ENCODE results near the gene ETS1.
A peak's percentile ranks its signal among the peaks of the same experiment; 100 is the strongest.

The ETS1 gene

DNA sequence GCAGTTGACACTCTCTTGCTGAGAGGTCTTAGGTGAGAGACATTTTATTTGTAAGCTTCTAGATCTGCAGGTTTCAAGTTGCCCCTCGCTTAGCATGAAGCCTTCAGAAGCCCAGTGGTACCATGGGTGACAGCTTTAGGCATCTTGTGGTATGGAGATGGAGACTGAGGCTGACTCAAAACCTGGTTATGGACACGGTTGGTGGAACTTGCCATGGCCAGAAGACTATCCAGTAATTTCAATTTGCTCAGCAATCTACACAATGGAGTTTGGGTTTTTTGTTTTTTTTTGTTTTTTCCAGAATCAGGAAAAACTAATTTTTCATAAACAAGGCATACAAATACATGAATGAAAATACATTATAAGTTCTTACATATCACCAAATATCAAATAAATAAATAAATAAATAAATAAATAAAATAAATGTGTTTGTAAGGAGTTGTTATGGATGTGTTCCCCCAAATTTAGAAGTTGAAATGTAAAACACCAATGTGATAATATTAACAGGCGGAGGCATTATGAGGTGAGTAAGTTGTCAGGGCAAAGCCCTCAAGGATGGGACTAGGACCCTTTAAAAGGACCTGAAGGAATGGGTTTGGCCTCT, 22.6 kb downstream of the ETS1 start:
- no peak for DNase-seq

DNA sequence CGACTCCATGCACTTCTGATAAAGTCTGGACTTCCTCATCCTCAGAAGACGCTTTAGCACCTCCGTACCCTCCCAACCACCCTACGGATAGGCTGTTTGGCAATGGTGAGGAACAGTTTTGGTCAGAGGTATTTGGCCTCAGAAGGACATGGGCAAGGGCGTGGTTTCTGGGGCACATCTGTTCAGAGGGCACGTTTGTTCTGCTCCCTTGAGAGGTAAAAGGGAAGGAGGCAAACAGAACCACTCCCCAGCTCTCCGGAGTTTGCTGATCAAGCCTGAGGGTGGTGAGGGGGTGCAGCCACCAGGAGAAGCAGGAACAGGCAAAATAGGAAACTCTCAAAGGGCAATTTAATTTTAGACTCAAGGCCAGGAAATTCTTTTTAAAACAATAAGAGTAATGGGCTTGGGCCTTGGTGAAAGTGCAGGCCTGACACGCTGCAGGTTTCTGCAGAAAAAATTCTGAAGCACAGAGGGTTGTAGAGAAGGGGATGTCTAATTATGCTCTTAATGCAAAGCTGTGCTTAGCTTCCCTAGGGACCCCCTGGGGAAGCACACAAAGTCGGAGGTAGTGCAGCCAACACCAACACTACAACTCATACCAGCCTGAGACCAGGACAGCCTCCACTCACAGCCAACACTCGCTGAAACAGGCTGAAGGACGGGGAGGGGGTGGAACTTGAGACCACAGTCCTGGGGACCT, 23.3 kb downstream of the ETS1 start:
- DNase-seq, result no peak

DNA sequence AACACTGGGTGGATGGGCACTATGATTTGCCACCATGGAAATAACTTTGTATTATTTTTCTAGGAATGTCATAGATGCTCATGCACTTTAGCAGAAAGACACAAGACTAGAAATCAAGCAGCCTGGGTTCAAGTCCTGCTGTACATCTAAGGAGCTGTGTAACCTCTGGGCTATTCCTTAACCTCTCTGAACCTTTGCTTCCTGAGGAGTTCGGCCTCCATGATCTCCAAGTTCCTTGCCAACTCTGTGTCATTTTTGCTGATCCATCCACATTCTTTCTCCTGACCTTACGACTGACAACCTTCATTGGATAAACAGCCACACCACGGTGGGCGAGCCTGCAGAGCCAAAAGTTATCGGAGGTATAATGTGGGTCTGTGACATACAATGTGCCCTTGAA, 24.1 kb downstream of the ETS1 start:
- no peak for DNase-seq

DNA sequence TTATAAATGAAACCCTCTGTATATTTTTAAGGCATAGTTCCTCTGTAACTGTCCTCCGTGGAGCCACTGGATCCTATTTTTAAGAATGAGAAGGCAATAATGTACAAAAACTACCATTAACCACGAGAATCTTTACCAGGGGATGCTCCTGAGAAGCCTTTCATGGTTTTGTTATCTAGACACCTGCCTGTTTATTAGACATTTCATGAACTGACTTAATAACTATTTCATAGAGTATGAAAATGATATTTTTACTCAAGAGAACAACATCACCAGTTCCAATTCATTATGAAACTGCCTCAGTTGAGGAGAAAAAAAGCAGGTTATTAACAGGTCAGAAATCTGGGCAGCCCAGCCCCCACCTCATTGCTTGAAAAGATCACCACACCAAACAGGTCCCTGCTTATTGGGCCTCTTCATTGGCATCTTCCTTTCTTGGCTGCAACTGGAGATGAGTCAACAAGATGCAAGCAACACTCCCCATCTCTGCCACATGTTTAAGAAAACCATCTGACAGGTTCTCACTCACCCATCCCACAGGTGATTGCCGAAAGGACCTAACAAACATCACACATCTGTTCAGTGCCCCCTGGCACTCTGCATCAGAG, 27.8 kb downstream of the ETS1 start:
- no peak for DNase-seq

DNA sequence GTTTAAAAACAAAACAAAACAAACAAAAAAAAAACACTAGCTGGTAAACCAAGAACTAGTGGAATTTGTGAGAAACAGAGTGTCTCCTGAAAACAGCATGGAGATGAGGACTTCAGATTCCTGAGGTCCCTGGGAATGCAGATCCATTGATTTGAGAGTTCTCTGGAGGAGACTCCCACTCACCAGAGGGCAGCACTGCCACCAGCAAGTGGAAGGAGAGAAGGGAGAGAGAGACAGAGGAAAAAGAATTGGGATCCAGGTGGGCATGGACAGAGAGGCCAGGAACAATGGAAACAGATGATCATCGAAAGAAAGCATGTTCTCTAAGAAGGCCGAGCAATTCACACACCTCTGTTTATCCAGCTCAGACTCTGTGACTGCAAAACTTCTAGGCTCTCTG, 31.8 kb downstream of the ETS1 start:
- no peak for DNase-seq

DNA sequence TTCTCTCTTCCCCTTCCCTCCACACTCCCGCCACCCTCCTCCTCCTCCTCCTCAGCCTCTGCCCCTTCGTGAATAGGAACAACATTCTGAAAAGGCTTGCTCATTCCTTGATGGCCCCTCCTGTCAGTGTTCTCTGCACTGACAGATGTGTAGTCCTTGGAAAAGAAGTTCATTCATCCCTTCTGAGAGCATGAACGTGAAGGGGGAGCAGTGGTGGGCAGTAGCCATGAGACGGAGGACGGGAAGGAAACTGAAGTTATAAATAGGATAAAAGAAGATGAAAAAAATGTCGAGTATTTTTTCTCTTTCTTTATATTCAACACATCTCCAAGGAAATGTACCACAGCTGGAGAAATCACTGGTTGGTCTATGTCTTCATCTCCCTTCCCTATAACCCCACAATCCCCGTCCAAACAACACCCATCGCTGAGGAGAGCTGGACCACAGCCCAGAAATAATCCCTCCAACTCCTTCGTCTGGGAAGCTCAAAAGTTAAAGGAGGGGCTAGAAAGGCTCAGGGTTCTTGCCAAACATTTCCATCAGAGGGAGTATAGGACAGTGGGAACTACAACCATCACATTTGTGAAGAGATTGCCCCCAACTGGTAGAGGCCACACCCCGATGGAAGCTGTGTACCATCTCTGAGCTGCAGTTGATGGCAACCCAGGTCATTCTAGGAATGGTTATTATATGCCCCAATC, 33.5 kb downstream of the ETS1 start:
- no peak for DNase-seq

DNA sequence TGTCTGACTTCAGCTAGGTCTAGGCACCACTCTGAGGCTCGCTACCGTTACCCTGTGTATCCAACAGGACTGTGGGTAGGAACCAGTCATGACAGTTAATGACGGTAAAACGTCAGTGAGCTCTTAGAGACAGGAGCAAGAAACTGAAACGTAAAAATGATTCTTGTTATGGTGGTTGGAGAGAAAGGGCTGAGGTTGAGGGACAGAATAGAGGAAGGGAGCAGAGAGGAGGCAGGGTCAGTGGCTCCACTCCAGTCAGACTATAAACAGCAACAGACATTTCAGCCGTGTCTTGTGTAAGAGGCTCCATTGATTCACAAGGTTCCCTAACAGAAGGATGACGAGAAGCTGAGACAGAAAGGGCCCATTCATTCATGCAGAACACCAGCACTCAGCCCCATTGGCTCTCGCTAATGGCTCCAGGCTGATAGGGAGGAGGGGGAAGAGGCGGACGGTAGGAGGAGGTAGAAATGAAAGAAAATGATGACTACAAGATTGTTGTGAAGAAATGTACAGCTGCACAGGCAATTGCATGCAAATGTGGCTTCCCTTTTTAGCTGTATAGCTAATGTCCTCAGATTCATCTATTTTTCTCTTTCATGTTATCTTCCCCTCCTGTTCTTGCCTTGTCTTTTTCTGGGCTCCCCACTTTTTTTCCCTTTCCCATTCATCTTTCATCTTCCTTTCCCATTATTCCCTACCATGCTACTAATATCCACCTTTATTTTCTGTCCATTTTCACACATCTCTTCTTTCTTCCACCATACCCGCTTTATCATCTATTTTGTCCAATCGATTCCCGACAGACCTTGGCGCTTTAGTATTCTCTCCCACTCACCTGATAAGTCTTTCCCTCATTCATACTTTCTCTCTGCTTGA, 34.3 kb downstream of the ETS1 start:
- no peak for DNase-seq

DNA sequence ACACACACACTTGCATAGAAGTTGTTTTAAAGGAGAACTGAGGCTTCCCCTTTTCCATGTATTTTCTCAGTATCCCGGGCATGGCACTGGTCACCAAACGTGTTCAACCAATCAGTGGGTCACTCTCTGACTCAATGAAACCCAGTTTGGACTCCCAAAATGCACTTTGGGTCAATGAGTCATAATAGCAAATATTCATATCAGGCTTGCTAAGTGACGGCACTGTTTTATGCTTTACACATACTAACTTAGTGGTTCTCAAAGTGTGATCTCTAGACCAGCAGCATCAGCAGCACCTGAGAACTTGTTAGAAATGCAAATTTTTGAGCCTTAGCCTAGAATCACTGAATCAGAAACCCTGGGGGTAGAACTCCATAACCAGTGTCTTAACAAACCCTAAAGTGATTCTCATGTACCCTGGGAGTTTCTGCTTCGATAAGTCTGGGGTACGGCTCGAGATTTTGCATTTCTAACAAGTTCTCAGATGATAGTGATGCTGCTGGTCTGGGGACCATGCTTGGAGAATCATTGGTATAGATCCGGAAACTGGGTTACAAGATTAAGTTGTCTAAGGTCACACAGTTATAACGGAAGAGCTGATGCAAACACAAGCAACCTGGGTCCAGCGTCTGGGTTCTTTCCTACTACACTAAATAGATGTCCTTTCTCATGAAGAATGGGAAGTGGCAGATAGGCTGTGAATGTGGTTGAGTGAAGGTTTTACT, 35.6 kb downstream of the ETS1 start:
- no peak for DNase-seq

DNA sequence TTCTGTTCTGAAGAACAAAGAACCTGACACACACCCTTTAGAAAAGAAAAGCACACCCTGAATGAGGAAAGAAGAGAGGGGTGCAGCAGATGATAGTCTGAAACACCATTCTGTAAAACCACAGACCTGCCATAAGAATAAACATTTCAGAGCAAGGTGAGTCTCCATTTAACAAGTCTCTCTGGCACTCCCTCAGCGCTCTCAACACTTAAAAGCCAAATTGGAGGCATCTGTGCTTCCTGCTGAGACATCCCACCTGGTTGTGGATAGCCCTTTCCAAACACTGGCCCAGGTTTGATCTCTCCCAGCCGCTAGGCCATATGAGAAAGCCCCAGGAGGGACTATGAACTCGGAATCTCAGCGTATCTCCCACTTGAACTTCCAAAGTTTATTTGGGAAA, 36.3 kb downstream of the ETS1 start:
- DNase-seq, result no peak

DNA sequence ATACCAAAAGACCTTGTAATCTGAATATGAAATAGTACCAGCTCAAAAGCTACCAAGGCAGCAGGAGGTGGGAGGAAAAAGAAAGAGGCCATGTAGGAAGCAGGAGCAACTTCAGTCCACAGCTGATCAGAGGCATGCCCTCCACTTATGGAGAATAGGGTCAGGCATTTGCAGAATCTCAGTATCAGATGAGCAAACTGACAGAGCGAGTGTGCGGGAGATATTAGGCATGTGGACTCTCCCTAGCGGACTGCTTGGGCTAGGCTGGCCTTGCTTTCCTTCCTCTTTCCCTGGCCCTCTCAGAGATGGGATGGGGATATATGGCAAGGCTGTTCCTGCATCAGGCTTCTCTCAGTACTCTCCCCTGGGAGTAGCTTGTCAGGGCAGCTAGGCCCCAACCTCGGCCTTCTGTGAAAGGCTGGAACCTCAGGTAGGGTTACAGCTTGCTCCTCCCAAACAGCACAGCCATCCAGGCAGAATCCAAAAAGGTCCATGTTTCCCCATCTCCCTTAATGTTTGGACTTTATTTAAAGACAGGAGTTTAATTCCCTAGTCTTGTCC, 37.0 kb downstream of the ETS1 start:
- no peak for DNase-seq

DNA sequence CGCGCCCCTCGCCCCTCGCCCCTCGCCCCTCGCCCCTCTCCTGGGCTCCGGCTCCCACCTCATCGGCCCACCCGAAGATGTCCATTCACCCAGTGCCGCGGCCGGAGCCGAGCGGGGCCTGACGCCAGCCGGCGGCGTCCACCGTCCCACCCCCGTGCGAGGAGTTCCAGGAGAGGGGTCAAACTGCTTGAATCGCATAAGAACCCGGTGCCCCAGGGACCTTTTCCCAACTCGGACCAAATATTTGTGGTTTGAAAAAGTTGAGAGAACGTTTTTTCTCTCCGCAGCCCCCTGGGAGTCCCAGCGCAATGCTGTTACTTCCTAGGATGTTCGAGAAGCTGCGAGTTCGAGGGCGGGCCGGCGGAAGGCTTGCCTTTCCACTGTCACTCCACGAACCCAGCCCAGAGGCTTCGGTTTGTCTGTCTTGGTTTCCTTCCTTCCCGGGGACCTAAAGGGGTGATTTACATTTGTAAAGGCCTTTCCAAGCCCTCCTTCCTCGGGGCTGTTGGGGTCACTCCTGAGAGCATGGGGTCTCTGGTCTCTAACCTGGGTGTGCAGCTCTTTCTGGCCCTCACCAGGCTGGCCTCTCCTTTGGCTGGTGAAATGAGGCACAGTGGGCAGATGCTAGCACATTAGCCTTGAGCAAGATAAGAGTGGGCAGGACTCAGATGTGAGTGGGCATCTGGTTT, 38.0 kb downstream of the ETS1 start:
- DNase-seq, result no peak

DNA sequence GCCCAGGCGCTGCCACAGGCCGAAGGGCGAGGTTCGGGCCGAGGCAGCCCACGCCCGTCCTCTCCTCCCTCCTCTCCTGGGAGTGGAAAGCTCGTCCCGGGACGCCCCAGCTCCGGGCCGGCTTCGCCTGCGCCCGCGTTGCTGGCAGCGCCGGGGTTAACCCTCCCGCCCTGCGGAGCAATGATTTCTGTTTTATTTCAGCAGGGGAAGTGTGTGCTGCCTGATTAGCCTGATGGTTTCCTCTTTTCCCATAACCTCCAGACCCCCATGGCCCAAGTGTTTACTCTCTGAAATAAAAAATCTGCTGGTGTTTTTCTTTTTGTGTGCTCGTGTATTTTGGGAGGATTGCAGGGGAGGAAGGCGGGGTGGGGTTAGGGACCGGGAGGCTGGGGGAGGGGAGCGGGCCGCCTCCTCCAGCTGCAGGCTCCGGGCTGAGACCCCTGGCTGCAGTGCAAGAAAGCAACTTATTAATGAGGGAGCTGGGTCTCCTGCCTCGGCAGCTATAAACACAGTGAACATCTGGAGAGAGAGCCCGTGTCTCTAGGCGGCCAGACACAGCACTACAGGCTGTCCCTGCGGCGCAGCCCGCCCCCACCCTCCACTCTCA, 38.6 kb downstream of the ETS1 start:
- DNase-seq, result no peak

DNA sequence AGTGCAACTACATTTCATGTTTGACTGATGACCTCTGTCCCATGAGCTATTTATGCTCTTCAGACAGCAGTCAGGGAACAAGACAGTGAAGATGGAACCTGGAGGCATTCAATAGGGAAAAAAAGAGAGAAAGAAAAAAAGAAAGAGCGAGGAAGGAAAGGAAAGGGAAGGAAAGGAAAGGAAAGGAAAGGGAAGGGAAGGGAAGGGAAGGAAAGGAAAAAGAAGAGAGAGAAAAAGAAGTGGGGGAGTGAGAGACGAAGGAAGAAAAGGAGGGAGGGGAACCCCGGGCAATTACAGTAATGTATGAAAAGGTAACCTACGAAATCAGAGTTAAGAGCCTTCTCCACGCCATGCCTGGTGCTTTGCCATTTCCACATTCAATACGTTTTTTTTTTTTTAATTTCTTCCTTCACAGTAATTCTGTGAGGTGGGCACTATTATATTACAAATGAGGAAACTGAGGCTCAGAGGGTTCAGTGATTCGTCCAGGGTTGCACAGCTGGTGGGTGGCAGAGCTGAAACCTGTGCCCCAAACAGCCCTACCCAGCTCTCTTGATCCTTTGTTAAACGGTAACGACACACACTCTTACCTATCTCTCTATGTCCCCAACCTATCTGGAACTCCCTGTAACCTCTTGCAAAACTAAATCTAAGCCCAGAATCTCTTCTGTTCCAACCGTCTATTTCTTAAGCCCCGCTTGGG, 39.3 kb downstream of the ETS1 start:
- no peak for DNase-seq

DNA sequence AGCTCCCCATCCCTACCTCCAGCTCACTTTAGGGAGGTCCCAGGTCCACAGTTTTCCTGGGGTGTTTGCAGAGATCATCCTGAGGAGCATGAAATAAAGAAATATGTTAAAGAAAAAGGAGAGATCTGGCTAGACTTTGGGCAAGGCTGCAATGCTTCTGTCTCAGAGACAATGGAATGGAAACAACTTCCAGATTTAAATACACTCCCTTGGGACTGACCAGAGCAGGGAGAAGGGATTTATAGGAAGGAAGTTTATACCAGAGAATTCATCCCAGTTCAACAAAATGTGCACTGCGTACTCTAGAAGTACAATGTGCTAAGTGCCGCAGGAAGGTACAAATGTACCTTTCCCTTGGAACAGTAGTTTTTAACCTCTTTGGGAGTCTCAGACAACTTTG, 40.4 kb downstream of the ETS1 start:
- DNase-seq, result no peak

DNA sequence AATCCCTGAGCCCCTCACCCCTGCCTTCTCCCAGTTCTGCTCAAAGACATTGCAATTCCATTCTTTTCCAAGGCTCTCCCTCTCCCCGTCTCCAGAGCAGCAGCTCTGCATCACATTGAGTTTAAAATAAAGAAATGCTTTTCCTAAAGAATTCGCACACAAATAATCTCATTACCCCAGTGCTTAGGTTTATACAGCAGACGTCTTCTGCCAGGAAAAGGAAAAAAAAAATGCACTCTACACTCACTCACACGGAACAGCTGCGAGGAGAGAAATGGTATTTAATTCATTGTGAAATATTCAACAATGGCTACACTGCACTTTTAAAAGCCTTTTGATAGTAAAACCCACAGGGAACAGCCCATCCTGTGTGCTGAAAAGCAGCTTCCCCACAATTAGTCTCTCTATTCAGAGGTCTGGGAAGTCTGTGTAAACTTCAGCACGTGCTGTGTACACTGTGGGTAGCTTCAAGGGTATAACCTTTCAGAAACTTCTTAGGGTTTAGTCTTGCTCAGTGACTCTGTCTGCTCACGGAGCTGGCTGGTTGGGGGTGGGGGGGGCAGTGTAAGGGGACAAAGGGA, 42.8 kb downstream of the ETS1 start:
- peak in 1 of 2 experiments; percentile 34 for DNase-seq

DNA sequence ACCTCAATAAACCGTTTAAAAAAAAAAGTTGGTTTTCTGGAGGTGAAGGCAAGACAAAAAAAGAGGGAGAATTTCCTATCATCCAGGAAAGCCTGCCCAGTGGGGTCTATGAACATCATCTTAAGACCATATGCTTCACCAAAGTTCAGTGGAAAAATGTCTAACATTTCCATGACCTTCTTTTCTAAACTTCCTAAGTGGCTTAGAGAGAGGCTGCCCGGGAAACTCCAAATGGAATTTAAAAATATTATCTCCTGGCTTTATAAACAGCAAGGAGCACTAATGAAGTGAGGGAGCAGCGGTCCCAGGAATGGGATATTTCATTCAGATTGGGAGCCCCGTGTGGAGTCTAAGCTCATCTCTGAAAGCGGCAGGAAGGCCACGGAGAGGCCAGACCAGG, 46.9 kb downstream of the ETS1 start:
- no peak for DNase-seq

DNA sequence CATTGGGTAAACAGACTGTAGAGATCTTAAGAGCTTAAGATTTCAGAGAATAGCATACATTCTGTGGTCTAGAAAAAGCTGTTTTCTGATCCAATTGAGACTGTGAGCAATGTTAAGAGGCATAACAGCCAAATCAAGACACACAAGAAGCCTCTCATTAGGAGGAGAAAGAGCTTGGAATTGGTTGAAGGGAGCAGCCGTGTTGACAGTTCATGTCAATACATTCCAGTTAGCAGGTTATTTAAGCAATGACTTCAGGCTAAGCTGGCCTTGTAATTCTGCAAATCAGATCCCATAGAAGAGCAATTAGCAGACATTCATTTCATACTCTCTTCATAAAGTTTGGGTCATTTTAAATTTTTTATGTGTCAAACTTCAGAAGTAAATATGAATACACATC, 50.9 kb downstream of the ETS1 start:
- DNase-seq, result no peak

DNA sequence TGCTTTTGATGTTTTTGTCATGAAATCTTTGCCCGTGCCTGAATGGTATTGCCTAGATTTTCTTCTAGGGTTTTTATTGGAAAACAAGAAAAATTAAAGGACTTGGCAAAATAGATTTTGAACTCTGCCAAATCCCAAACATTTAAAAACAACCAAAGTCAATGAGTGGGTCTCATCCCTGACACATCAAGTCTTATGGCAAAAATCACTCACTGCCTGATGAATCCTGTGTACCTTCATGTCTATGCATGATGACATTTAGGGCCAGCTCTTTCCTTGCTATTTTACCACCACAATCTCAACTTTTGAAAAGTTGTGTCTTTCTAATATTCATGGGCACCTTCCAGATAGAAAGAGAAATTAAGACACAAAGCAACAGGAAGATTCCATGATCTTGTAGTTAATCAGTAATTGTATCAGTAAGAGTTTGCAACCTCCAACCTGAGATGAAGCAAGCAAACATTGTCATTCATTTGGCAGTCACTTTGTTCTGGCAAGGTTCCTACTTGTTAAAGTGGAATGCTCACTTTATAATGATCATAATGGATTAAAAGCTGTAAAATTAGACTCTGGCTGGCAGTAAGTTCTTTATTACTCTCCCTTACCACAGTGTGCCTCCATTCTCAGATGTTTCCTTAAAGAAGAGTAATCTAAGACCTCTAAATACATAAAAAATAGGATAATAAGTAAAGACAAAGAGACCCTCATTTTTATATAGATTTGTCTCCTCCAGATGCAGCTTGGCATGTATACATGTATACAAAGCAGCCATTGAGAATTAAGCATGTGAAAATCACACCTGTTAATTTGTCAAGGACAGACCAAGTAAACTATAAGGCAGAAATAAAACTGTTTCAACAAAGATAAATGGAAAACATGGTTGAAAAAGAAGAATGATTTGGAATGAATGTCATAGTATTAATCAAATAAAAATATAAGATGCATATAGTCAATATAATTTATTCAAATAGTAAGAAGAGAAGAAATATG, 51.6 kb downstream of the ETS1 start:
- no peak for DNase-seq

DNA sequence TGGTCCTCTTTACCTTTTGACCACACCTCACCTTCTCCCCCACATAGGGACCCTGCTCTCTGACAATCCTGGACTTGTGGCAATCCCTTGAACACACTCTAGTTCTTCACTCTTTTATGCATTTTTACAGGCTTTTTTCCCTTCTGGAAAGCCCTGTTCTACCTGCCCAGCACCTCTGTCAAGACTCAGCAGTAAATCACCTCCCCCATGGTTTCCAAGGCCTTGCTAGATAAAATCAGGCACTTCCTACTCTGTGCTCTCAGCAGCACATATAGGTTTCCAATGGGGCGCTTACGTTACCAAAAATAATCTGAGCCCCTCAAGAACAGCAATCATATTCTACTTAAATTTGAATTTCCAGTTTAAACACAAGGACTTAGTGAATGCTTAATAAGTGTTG, 53.9 kb downstream of the ETS1 start:
- no peak for DNase-seq
